AG04450 (cell line): ENCODE results near the gene GPR152. TPM values are rescaled to one million over a fixed set of nuclear protein-coding genes. Genes with fewer than 3 reads are reported as not detected.
"Not testable (repeated sequence)": the region's sequence is repeated elsewhere in the genome, so short reads cannot be mapped to it uniquely, and the experiment has no call there.

Source experiments
- CTCF ChIA-PET: fragments of 300-600, 350-600 bp; formaldehyde crosslinking; extraction: SDS; loops from one replicate; lab custom pipeline; 2022; ENCODE audit warnings: antibody characterized with exemption, inconsistent platforms; lab: Charles Lee
- POLR2A ChIA-PET: fragments of 350-600 bp; formaldehyde crosslinking; extraction: SDS; loops from one replicate; lab custom pipeline; 2021; ENCODE audit warnings: antibody characterized with exemption, inconsistent platforms; lab: Yijun Ruan, JAX
- DNase-seq: peaks from one replicate; pipeline ENCODE4 v3.0.0-alpha.2; 2011; ENCODE audit warnings: low read depth, low spot score
- H3K27ac ChIP-seq: one replicate; pipeline ENCODE4 v1.5.1; 2012; ENCODE audit warnings: low read depth, low read length, control low read depth
- H3K27me3 ChIP-seq: one replicate; pipeline ENCODE4 v1.6.0; 2012; ENCODE audit warnings: low read length; ENCODE audit not compliant: control insufficient read depth, insufficient read depth
- H3K4me3 ChIP-seq: 2 replicates; pipeline ENCODE4 v1.5.1; 2011; ENCODE audit warnings: mild to moderate bottlenecking, low read depth, low read length, control low read depth
- H3K9me3 ChIP-seq: 2 replicates; pipeline ENCODE4 v1.5.1; 2012; ENCODE audit warnings: low read length; ENCODE audit not compliant: control insufficient read depth, insufficient read depth
- CTCF ChIP-seq: IDR thresholded peaks from 2 replicates; pipeline ENCODE4 v1.5.1; 2011; ENCODE audit warnings: low read depth, low read length, control low read depth, inconsistent platforms
- polyA plus RNA-seq: library from polyadenylated mRNA; depleted of rRNA; stranded (reverse); fragments of >200 nt; gene quantifications from 2 replicates; pipeline ENCODE4 v1.2.3, GENCODE V29; 2011

The GPR152 gene
- polyA plus RNA-seq, 1 experiment, result not detected

- TF ChIP-seq CTCF, result no peak
- ChIA-PET POLR2A (interaction anchor here (1.0 kb wide), 1 partner anchor 88 kb away, joined by 4 read pairs; the partner anchor contains the start of gene PPP1CA), CTCF (no interaction called here)
- Histone ChIP-seq H3K27me3 (no peaks in the 10 kb centered on the region), H3K9me3 (no peaks in the 10 kb centered on the region; the same call in 1 of the 2 replicates), H3K4me3 (no peak overlapping the region), H3K27ac (no peak overlapping the region)
- no peak for DNase-seq
Observed at GRCh38 chr11:67489203-67489884, 36.8 kb upstream of the GPR152 start.

- CTCF ChIA-PET, result no interaction called here
- DNase-seq, result no peak
- POLR2A ChIA-PET, result no interaction called here
Observed at GRCh38 chr11:67486481-67487195, 34.1 kb upstream of the GPR152 start.

GRCh38 chr11:67485873-67486361, 33.4 kb upstream of the GPR152 start:
- CTCF ChIA-PET, result not testable (repeated sequence)

More at GRCh38 chr11:67486481-67487195, 34.1 kb upstream of the GPR152 start:
- H3K27me3 ChIP-seq, result no peaks in the 10 kb centered on the region
- TF ChIP-seq CTCF, result no peak
- H3K9me3 ChIP-seq, result peaks cover 6% of the 10 kb centered on the region
- H3K27ac ChIP-seq, result no peak overlapping the region
- no peak overlapping the region for H3K4me3 ChIP-seq

GRCh38 chr11:67484847-67485311, 32.4 kb upstream of the GPR152 start:
- no peak for TF ChIP-seq CTCF
- ChIA-PET POLR2A (no interaction called here), CTCF (no interaction called here)
- Histone ChIP-seq H3K9me3 (peaks cover 6% of the 10 kb centered on the region), H3K27me3 (no peaks in the 10 kb centered on the region), H3K27ac (no peak overlapping the region), H3K4me3 (no peak overlapping the region)
- no peak for DNase-seq

More at GRCh38 chr11:67485873-67486361, 33.4 kb upstream of the GPR152 start:
- POLR2A ChIA-PET, H3K27ac ChIP-seq, H3K9me3 ChIP-seq, H3K4me3 ChIP-seq, H3K27me3 ChIP-seq, DNase-seq: not testable (repeated sequence)

- H3K27me3 ChIP-seq, result no peaks in the 10 kb centered on the region
- no peak for DNase-seq
- H3K4me3 ChIP-seq, result peak overlapping the region; percentile 78
- TF ChIP-seq CTCF, result no peak
- H3K27ac ChIP-seq, result no peak overlapping the region
- POLR2A ChIA-PET, result no interaction called here
- CTCF ChIA-PET, result no interaction called here
- peaks cover 6% of the 10 kb centered on the region for H3K9me3 ChIP-seq
Observed at GRCh38 chr11:67483831-67484665, 31.5 kb upstream of the GPR152 start.
